Right ventricle myocardium superior (tissue), 1 donor: ENCODE data around the gene FUCA1. TPM values are rescaled to one million over a fixed set of nuclear protein-coding genes. Genes with fewer than 3 reads are reported as not detected.
"Not testable (repeated sequence)": the region's sequence is repeated elsewhere in the genome, so short reads cannot be mapped to it uniquely, and the experiment has no call there.

Experiments
- ATAC-seq: fragments of 200-7000 bp; cut with Tn5 transposase; one replicate; pipeline ENCODE4 v1.9.1; 2020; ENCODE audit warnings: mild to moderate bottlenecking; ENCODE audit not compliant: poor library complexity
- DNase-seq: peaks from one replicate; pipeline ENCODE4 v3.0.0-alpha.2; 2020
- intact Hi-C: fragments of 100-400 bp; cut with DNase I; formaldehyde crosslinking; loops from one replicate; pipeline ENCODE4 v1.11.2; 2022
- total RNA-seq: library from RNA; stranded (reverse); fragmentation: NEBNext Ultra II Directional; extraction: Animal tissue kit (Norgen Biotek cat#: 25700); gene quantifications from one replicate; pipeline ENCODE4 v1.2.1, GENCODE V29; 2021
- donor health status: DM: no; HTN: yes; CAD: no; lungs with severe emphysema.

The FUCA1 gene
- total RNA-seq, 1 donor from 2014 or later, result 12.3 TPM

DNA sequence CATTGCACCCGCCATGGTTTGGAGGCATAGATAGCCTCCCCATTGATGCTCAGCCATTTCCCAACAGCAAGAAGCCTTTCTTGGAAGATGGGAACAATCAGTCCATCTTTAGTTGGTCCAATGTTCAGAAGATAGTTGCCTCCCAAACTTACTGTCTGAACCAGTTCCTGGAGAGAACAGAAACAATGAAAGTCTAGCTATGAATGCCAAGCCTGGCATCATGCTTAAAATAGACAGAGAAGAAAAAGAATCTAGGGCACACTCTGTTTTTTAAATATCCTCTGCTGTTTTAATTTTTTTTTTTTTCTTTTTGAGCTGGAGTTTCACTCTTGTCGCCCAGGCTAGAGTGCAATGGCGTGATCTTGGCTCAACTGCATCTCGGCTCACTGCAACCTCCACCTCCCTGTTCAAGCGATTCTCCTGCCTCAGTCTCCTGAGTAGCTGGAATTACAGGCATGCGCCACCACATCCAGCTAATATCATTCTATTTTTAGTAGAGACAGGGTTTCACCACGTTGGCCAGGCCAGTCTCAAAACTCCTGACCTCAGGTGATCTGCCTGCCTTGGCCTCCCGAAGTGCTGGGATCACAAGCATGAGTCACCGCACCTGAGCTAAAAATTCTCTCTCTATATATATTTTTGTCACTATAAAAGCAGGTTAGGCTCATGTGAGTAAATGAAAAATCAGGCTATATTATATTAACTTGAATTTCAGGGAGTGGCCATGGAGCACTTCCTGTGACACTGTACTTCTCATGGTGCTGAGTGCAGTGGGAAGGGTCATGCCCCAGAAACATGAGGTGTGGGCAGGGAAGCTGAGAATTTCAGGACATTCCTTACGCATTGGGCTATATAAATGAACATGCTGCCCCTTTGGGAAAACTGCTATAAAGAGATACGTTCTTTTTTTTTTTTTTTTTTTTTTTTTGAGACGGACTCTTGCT lies 19.1 kb downstream of the FUCA1 start:
- DNase-seq, result no peak

GRCh38 chr1:23847482-23848095 lies 20.5 kb downstream of the FUCA1 start:
- intact Hi-C loops, ATAC-seq, DNase-seq: not testable (repeated sequence)

More for the DNA sequence above, 19.1 kb downstream of the FUCA1 start:
- intact Hi-C loops, result no loop called here
- ATAC-seq, result peak; percentile 92

DNA sequence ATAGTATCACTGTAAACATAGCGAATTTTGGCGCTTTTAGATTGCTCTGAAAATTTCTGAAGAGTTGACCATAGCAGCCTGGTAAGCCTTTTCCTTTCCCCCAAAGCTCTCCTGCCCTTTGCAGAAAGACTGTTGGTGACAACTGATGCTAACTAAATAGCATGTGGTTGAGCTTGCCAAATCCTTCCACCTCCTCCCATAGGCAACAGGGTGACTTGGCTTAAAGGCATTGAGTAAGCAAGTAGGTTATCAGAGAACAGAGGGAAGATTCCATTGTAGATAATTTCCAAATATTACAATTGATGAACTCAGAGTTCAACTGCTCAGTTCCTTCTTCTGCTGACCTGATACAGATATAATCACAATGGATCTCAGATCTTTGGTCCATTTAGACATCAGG lies 22.9 kb downstream of the FUCA1 start:
- ATAC-seq (no peak), DNase-seq (no peak)
- intact Hi-C loops, result no loop called here

- no peak for ATAC-seq
- intact Hi-C loops, result no loop called here
- DNase-seq, result no peak
These were observed 24.4 kb downstream of the FUCA1 start for GRCh38 chr1:23843644-23844043.

DNA sequence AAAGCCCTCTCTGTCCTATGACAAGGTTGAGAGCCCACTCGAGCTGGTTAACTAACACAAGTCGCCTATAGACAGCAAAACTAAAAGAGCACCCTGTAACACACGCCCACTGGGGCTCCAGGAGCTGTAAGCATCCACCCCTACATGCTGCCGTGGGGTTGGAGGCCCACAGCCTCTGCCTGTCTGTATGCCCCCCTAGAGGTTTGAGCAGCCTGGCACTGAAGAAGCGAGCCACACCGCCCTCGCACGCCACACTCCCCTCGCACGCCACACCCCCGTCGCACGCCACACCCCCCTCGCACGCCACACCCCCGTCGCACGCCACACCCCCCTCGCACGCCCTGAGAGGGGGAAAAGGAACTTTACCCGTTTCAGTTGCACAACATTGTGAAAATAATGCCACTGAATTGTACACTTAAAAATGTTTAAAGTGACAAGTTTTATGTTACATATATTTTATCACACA lies 29.7 kb downstream of the FUCA1 start:
- ATAC-seq, result peak; percentile 99
- intact Hi-C loops, result no loop called here
- DNase-seq, result peak; percentile 77

DNA sequence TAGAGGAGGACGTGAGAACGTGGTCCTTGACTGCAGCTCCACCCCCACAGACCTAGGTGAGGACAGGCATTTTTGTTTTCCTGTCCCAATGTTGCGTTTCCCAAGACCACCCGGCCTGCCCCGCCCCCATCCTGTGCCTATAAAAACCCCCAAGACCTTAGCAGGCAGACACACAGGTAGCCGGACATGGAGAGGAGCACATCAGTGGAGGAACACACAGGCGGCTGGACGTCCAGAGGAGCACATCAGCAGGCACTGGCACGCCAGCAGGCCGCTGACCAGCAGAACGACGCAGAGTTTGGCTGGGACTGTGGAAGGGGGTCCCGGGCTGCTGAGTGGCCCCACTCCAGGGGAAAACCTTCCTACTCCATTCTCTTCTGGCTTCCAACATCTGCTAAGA lies 30.2 kb downstream of the FUCA1 start:
- ATAC-seq (peak; percentile 42), DNase-seq (peak; percentile 39)
- intact Hi-C loops, result no loop called here

- intact Hi-C loops, result no loop called here
- no peak for DNase-seq
- ATAC-seq, result no peak
These were observed 32.1 kb downstream of the FUCA1 start for GRCh38 chr1:23836037-23836436.

DNA sequence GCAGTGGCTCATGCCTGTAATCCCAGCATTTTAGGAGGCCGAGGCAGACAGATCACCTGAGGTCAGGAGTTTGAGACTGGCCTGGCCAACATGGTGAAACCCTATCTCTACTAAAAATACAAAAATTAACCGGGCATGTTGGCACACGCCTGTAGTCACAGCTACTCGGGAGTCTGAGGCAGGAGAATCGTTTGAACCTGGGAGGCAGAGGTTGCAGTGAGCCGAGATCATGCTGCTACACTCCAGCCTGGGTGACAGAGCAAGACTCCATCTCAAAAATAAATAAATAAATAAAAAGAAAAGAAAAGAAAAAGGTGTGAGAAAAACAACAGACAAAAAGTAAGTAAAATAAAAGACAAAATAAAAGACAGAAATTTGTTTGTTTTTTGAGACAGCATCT lies 33.9 kb downstream of the FUCA1 start:
- ATAC-seq, DNase-seq, intact Hi-C loops: not testable (repeated sequence)

DNA sequence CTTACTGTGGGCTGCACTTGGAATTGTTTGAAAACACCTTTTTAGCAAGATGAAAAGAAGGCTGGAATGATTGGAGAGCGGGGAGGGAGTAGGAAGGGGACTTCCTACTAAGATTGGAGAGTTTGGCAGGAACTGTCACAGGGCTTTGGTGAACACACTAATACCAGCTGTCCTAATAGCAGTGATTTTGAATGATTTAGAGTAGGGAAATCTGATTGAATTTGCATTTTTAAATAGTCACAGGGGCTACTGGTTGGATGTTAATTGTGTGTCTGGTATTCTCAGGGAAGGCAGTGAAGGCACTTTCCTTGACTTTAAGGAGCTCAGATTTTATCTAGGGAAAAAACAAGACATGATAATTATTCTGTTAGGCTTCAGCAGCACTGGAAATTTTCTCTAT lies 40.4 kb downstream of the FUCA1 start:
- no peak for ATAC-seq
- intact Hi-C loops, result no loop called here
- no peak for DNase-seq

GRCh38 chr1:23826590-23826989 lies 41.5 kb downstream of the FUCA1 start:
- DNase-seq, intact Hi-C loops, ATAC-seq: not testable (repeated sequence)

- ATAC-seq (no peak), DNase-seq (no peak)
- intact Hi-C loops, result no loop called here
These were observed 42.1 kb downstream of the FUCA1 start for GRCh38 chr1:23825762-23826522.

GRCh38 chr1:23825076-23825761 lies 42.9 kb downstream of the FUCA1 start, which contains the start of gene HMGCL:
Gene HMGCL (minus strand): TSS chr1:23825429. CDS start chr1:23825415, 14 bp downstream.
- peak; percentile 94 for DNase-seq
- intact Hi-C loops, result no loop called here
- ATAC-seq, result peak; percentile 100

GRCh38 chr1:23824711-23825075 lies 43.4 kb downstream of the FUCA1 start:
- no peak for DNase-seq
- ATAC-seq, result peak; percentile 5
- intact Hi-C loops, result no loop called here

GRCh38 chr1:23823767-23824166 lies 44.3 kb downstream of the FUCA1 start:
- DNase-seq, result no peak
- ATAC-seq, result no peak
- intact Hi-C loops, result no loop called here

GRCh38 chr1:23817633-23818032 lies 50.5 kb downstream of the FUCA1 start:
- ATAC-seq, result no peak

GRCh38 chr1:23816906-23817305 lies 51.2 kb downstream of the FUCA1 start:
- ATAC-seq (no peak), DNase-seq (no peak)
- intact Hi-C loops, result no loop called here

More at GRCh38 chr1:23817633-23818032, 50.5 kb downstream of the FUCA1 start:
- intact Hi-C loops, result no loop called here
- no peak for DNase-seq

DNA sequence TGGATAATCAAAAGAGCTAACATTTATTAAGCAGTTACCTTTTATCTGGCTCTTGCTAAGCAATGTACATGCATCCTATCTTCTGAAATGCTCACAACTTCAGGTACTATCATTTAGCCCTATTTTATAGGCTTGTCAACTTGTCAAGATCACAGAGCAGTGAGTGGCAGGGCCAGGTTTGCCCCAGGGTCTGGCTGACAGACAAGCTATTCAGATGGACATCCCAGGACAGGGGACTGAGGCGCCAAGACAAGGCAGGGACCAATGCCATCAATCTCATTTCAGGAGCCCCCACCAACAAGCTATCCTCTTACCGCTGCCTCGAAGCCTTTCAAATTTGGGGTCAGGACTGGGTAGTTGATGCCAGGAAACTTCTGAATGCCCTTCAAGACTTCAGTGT lies 51.7 kb downstream of the FUCA1 start:
- DNase-seq (no peak), ATAC-seq (no peak)
- intact Hi-C loops, result no loop called here

DNA sequence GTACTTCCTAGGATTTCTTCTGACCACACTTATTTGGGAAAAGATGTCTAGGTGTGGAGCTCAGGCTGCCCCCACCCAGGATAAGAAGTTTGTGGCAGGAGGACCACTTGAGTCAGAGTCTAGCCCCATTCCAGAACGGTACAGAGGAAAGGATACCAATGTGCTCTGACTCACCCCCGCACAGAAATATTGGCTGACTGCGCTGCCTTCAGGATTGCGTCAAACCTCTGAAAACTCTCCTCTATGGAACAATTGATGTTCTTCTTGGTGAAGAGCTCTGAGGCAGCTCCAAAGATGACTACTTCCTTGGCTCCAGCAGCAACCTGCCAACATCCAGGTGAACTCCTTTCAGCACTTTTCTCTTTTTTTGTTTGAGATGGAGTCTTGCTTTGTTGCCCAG lies 54.1 kb downstream of the FUCA1 start:
- intact Hi-C loops, result no loop called here
- DNase-seq (no peak), ATAC-seq (no peak)
